ENCODE results near the gene ENGASE. TPM values are rescaled to one million over a fixed set of nuclear protein-coding genes. Genes with fewer than 3 reads are reported as not detected.

The ENGASE gene
- total RNA-seq, 3 donors from 2014 or later = 27.4 to 35.0 (median 31.5) TPM

- no peak overlapping the region for H3K4me3 ChIP-seq
- TF ChIP-seq POLR2A (IDR thresholded peaks at IDR 0.05) (no peak), POLR2AphosphoS5 (IDR thresholded peaks at IDR 0.05) (no peak)
- TF ChIP-seq, protein P1, sequence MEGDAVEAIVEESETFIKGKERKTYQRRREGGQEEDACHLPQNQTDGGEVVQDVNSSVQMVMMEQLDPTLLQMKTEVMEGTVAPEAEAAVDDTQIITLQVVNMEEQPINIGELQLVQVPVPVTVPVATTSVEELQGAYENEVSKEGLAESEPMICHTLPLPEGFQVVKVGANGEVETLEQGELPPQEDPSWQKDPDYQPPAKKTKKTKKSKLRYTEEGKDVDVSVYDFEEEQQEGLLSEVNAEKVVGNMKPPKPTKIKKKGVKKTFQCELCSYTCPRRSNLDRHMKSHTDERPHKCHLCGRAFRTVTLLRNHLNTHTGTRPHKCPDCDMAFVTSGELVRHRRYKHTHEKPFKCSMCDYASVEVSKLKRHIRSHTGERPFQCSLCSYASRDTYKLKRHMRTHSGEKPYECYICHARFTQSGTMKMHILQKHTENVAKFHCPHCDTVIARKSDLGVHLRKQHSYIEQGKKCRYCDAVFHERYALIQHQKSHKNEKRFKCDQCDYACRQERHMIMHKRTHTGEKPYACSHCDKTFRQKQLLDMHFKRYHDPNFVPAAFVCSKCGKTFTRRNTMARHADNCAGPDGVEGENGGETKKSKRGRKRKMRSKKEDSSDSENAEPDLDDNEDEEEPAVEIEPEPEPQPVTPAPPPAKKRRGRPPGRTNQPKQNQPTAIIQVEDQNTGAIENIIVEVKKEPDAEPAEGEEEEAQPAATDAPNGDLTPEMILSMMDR (IDR thresholded peaks at IDR 0.05) = no peak
- no peak for DNase-seq (ENCODE audit: low spot score in 2 of 2)
- no peaks in the 10 kb centered on the region for H3K4me1 ChIP-seq
- H3K36me3 ChIP-seq = no peaks in the 10 kb centered on the region
- H3K27ac ChIP-seq = no peak overlapping the region
- no peaks in the 10 kb centered on the region for H3K9me3 ChIP-seq
- intact Hi-C loops (cut with DNase I; ENCODE audit: low total_unique reads) = no loop called here
- peaks cover 3 to 86% of the 10 kb centered on the region in 2 donors for H3K27me3 ChIP-seq
Observed at GRCh38 chr17:79116575-79117368, 42.1 kb downstream of the ENGASE start.

- H3K27me3 ChIP-seq = peaks cover 3 to 79% of the 10 kb centered on the region in 2 donors
- no peaks in the 10 kb centered on the region for H3K9me3 ChIP-seq
- H3K4me1 ChIP-seq = no peaks in the 10 kb centered on the region
- no peak for DNase-seq (ENCODE audit: low spot score in 2 of 2)
- TF ChIP-seq POLR2A (IDR thresholded peaks at IDR 0.05) (no peak), POLR2AphosphoS5 (IDR thresholded peaks at IDR 0.05) (no peak)
- TF ChIP-seq, protein P1 (IDR thresholded peaks at IDR 0.05) = no peak
- no peaks in the 10 kb centered on the region for H3K36me3 ChIP-seq
- intact Hi-C loops (cut with DNase I; ENCODE audit: low total_unique reads) = no loop called here
- H3K4me3 ChIP-seq = no peak overlapping the region
- H3K27ac ChIP-seq = no peak overlapping the region
Observed at GRCh38 chr17:79117905-79118487, 43.4 kb downstream of the ENGASE start.

- Histone ChIP-seq H3K4me3 (no peak overlapping the region), H3K27me3 (peaks cover 3 to 79% of the 10 kb centered on the region in 2 donors), H3K36me3 (no peaks in the 10 kb centered on the region), H3K27ac (no peak overlapping the region), H3K9me3 (no peaks in the 10 kb centered on the region), H3K4me1 (no peaks in the 10 kb centered on the region)
- TF ChIP-seq, protein P1 (IDR thresholded peaks at IDR 0.05) = no peak
- TF ChIP-seq POLR2A (IDR thresholded peaks at IDR 0.05) (no peak), POLR2AphosphoS5 (IDR thresholded peaks at IDR 0.05) (no peak)
- DNase-seq (ENCODE audit: low spot score in 2 of 2) = no peak
- intact Hi-C loops (cut with DNase I; ENCODE audit: low total_unique reads) = no loop called here
Observed at GRCh38 chr17:79118924-79119323, 44.3 kb downstream of the ENGASE start.

DNA sequence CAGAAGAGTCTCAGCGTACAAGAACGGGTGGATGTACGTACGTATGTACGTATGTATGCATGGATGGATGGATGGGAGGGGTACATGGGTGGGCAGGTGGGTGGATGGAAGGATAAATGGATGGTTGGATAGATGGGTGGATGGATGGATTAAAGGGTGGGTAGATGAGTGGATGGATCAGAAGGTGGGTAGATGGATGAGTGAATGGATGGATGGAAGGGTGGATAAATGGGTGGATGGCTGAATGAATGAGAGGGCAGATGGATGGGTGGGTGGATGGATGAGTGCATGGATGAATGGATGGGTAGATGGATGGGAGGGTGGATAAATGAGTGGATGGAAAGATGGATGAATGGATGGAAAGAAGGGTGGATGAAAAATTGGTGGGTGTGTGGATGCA, 45.6 kb downstream of the ENGASE start:
- DNase-seq (ENCODE audit: low spot score in 2 of 2) = no peak
- TF ChIP-seq, protein P1 (IDR thresholded peaks at IDR 0.05) = no peak
- TF ChIP-seq POLR2A (IDR thresholded peaks at IDR 0.05) (no peak), POLR2AphosphoS5 (IDR thresholded peaks at IDR 0.05) (no peak)
- Histone ChIP-seq H3K36me3 (no peaks in the 10 kb centered on the region), H3K9me3 (no peaks in the 10 kb centered on the region), H3K27ac (no peak overlapping the region), H3K4me1 (no peaks in the 10 kb centered on the region), H3K4me3 (no peak overlapping the region), H3K27me3 (peaks cover 3 to 88% of the 10 kb centered on the region in 2 donors)
- intact Hi-C loops (cut with DNase I; ENCODE audit: low total_unique reads) = no loop called here

GRCh38 chr17:79123988-79124387, 49.4 kb downstream of the ENGASE start:
- H3K27me3 ChIP-seq = peaks cover 0 to 91% of the 10 kb centered on the region in 2 donors

More at GRCh38 chr17:79123988-79124387, 49.4 kb downstream of the ENGASE start:
- no peaks in the 10 kb centered on the region for H3K36me3 ChIP-seq
- intact Hi-C loops (cut with DNase I; ENCODE audit: low total_unique reads) = no loop called here
- H3K4me3 ChIP-seq = no peak overlapping the region
- H3K4me1 ChIP-seq = no peaks in the 10 kb centered on the region
- no peak overlapping the region for H3K27ac ChIP-seq
- H3K9me3 ChIP-seq = no peaks in the 10 kb centered on the region
- no peak for TF ChIP-seq POLR2AphosphoS5 (IDR thresholded peaks at IDR 0.05)
- no peak for TF ChIP-seq POLR2A (IDR thresholded peaks at IDR 0.05)
- TF ChIP-seq, protein P1 (IDR thresholded peaks at IDR 0.05) = no peak
- no peak for DNase-seq (ENCODE audit: low spot score in 2 of 2)
